Measurements from ENCODE around the gene NOX5. TPM values are rescaled to one million over a fixed set of nuclear protein-coding genes. Genes with fewer than 3 reads are reported as not detected.

NOX5 gene
- total RNA-seq, 2 donors from 2014 or later = not detected

DNA sequence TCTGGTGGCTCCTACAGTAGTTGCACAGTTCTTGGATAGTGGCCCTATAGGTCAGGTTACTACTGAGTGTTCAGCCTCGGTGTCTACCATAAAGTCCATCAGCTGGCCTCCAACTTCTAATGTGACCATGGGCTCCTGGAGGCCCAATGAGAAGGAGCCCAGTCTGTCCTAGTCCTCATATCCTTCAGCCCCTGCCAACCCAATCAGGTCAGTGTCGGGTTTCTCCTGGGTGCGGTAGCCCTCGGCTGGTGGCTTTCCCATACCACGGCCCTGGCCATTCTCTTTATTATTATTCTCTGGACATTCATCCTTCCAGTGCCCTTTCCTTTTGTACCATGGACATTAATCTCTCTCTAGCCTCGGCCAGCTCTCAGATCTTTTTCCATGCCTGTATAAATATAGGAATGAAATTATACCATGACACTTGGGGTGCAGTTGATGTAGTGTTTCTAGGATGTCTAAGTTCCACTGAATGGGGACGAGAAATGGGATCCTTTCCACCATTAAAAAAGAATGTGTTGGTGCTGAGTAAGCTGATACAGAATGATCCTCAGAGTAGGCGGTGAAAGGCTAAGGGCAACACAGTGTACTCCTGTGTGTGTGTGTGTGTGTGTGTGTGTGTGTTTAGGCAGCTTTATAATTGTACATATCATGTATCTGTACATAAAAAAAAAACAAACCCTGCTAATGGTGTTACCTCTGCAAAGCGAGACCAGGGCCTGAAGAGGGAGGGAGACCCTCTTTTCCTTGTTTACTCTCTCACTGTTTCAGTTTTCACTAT, 19.3 kb upstream of the NOX5 start:
- Mint-ChIP-seq H3K4me1 (peaks cover 3% of the 10 kb centered on the region), H3K27ac (no peak overlapping the region), H3K4me3 (no peak overlapping the region), H3K36me3 (ENCODE audit: low read depth) (no peaks in the 10 kb centered on the region), H3K27me3 (peaks cover 48% of the 10 kb centered on the region)
- ATAC-seq (no peak), DNase-seq (no peak)
- H3K9me3 ChIP-seq (ENCODE audit: control insufficient read depth, low read length, poor library complexity, severe bottlenecking) = no peaks in the 10 kb centered on the region

DNA sequence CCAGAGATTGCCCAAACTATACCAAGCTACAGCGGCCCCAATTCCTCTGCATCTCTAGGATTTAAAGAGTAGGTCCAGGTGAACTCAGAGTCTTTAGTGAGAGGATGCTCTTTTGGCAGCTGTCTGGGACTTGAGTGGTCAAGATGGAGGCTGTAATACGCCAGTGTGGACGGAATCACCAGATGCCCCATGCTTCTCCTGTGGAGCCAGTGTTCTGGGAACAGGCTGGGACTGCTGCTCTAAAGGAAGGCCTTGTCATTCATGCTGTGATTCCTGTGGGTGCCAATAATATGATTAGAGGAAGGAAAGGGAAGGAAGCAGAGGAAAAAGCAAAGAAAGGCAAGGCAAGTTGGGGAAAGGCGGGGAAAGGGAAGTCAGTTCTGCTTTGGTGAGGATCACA, 17.4 kb upstream of the NOX5 start:
- DNase-seq = no peak
- Mint-ChIP-seq H3K27me3 (peaks cover 44% of the 10 kb centered on the region), H3K27ac (no peak overlapping the region), H3K4me3 (no peak overlapping the region), H3K4me1 (peaks cover 3% of the 10 kb centered on the region), H3K36me3 (ENCODE audit: low read depth) (no peaks in the 10 kb centered on the region)
- ATAC-seq = no peak
- no peaks in the 10 kb centered on the region for H3K9me3 ChIP-seq (ENCODE audit: control insufficient read depth, low read length, poor library complexity, severe bottlenecking)

- peaks cover 3% of the 10 kb centered on the region for H3K4me1 Mint-ChIP-seq
- no peaks in the 10 kb centered on the region for H3K9me3 ChIP-seq (ENCODE audit: control insufficient read depth, low read length, poor library complexity, severe bottlenecking)
- H3K27ac Mint-ChIP-seq = no peak overlapping the region
- ATAC-seq = no peak
- no peaks in the 10 kb centered on the region for H3K36me3 Mint-ChIP-seq (ENCODE audit: low read depth)
- no peak for DNase-seq
- peaks cover 44% of the 10 kb centered on the region for H3K27me3 Mint-ChIP-seq
- H3K4me3 Mint-ChIP-seq = no peak overlapping the region
These were observed 16.3 kb upstream of the NOX5 start for GRCh38 chr15:68997930-68998777.

DNA sequence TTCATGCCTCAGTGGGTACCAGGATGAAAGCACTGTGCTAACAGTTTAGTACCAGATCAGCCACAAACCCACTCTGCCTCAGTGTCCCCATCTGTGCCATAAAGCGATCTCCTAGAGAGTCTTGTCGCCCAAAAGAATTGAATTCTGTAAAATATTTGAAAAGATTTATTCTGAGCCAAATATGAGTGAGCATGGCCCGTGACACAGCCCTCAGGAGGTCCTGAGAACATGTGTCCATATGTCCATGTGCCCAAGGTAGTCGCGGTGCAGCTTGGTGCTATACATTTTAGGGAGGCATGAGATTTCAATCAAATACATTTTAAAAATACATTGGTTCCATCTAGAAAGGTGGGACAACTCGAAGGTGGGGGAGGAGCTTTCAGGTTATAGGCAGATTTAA, 15.4 kb upstream of the NOX5 start:
- peaks cover 3% of the 10 kb centered on the region for H3K4me1 Mint-ChIP-seq
- ATAC-seq (no peak), DNase-seq (no peak)
- H3K4me3 Mint-ChIP-seq = no peak overlapping the region
- H3K27me3 Mint-ChIP-seq = peaks cover 44% of the 10 kb centered on the region
- H3K27ac Mint-ChIP-seq = no peak overlapping the region
- no peaks in the 10 kb centered on the region for H3K36me3 Mint-ChIP-seq (ENCODE audit: low read depth)
- no peaks in the 10 kb centered on the region for H3K9me3 ChIP-seq (ENCODE audit: control insufficient read depth, low read length, poor library complexity, severe bottlenecking)

- DNase-seq = no peak
- H3K9me3 ChIP-seq (ENCODE audit: control insufficient read depth, low read length, poor library complexity, severe bottlenecking) = peaks cover 4% of the 10 kb centered on the region
- peaks cover 3% of the 10 kb centered on the region for H3K4me1 Mint-ChIP-seq
- H3K27me3 Mint-ChIP-seq = peaks cover 44% of the 10 kb centered on the region
- ATAC-seq = no peak
- no peak overlapping the region for H3K4me3 Mint-ChIP-seq
- no peaks in the 10 kb centered on the region for H3K36me3 Mint-ChIP-seq (ENCODE audit: low read depth)
- H3K27ac Mint-ChIP-seq = no peak overlapping the region
These were observed 14.4 kb upstream of the NOX5 start for GRCh38 chr15:69000091-69000490.

GRCh38 chr15:69000725-69001503, 13.6 kb upstream of the NOX5 start:
- no peak for ATAC-seq
- peaks cover 2% of the 10 kb centered on the region for H3K36me3 Mint-ChIP-seq (ENCODE audit: low read depth)

GRCh38 chr15:69002783-69003182, 11.7 kb upstream of the NOX5 start:
- DNase-seq (no peak), ATAC-seq (no peak)
- H3K4me1 Mint-ChIP-seq = peaks cover 3% of the 10 kb centered on the region
- H3K27ac Mint-ChIP-seq = no peak overlapping the region
- H3K36me3 Mint-ChIP-seq (ENCODE audit: low read depth) = peaks cover 2% of the 10 kb centered on the region
- H3K4me3 Mint-ChIP-seq = no peak overlapping the region
- H3K9me3 ChIP-seq (ENCODE audit: control insufficient read depth, low read length, poor library complexity, severe bottlenecking) = peaks cover 4% of the 10 kb centered on the region
- H3K27me3 Mint-ChIP-seq = peaks cover 27% of the 10 kb centered on the region

More at GRCh38 chr15:69000725-69001503, 13.6 kb upstream of the NOX5 start:
- H3K4me3 Mint-ChIP-seq = no peak overlapping the region
- no peak overlapping the region for H3K27ac Mint-ChIP-seq
- H3K27me3 Mint-ChIP-seq = peaks cover 40% of the 10 kb centered on the region
- H3K4me1 Mint-ChIP-seq = peaks cover 3% of the 10 kb centered on the region
- DNase-seq = no peak
- peaks cover 4% of the 10 kb centered on the region for H3K9me3 ChIP-seq (ENCODE audit: control insufficient read depth, low read length, poor library complexity, severe bottlenecking)

GRCh38 chr15:69004011-69004410, 10.5 kb upstream of the NOX5 start:
- Mint-ChIP-seq H3K27me3 (peaks cover 14% of the 10 kb centered on the region), H3K4me1 (no peaks in the 10 kb centered on the region), H3K36me3 (ENCODE audit: low read depth) (peaks cover 2% of the 10 kb centered on the region), H3K27ac (no peak overlapping the region), H3K4me3 (no peak overlapping the region)
- peaks cover 4% of the 10 kb centered on the region for H3K9me3 ChIP-seq (ENCODE audit: control insufficient read depth, low read length, poor library complexity, severe bottlenecking)
- ATAC-seq (no peak), DNase-seq (no peak)

- peaks cover 4% of the 10 kb centered on the region for H3K9me3 ChIP-seq (ENCODE audit: control insufficient read depth, low read length, poor library complexity, severe bottlenecking)
- Mint-ChIP-seq H3K27ac (no peak overlapping the region), H3K36me3 (ENCODE audit: low read depth) (peaks cover 4% of the 10 kb centered on the region), H3K4me1 (no peaks in the 10 kb centered on the region), H3K27me3 (no peaks in the 10 kb centered on the region), H3K4me3 (no peak overlapping the region)
- DNase-seq = no peak
- ATAC-seq = no peak
These were observed 6.4 kb upstream of the NOX5 start for GRCh38 chr15:69008056-69008455.

DNA sequence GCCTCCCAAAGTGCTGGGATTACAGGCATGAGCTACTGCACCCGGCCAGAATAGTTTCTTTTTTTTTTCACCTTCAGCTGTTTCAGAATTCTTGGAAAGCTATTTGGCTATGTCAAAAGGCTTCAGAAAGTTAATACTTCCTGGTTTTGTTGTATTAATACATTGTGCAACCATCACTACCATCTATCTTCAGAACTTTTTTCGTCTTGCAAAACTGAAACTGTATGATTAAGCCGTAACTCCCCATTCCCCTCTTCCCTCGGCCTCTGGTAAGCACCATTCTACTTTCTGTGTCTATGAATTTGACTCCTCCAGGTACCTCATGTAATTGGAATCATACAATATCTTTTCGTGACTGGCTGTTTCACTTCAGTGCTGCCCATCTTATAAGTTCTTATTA, 5.2 kb upstream of the NOX5 start:
- ATAC-seq (no peak), DNase-seq (no peak)
- Mint-ChIP-seq H3K36me3 (ENCODE audit: low read depth) (peaks cover 4% of the 10 kb centered on the region), H3K27me3 (no peaks in the 10 kb centered on the region), H3K4me3 (no peak overlapping the region), H3K27ac (no peak overlapping the region), H3K4me1 (no peaks in the 10 kb centered on the region)
- H3K9me3 ChIP-seq (ENCODE audit: control insufficient read depth, low read length, poor library complexity, severe bottlenecking) = peaks cover 2% of the 10 kb centered on the region

DNA sequence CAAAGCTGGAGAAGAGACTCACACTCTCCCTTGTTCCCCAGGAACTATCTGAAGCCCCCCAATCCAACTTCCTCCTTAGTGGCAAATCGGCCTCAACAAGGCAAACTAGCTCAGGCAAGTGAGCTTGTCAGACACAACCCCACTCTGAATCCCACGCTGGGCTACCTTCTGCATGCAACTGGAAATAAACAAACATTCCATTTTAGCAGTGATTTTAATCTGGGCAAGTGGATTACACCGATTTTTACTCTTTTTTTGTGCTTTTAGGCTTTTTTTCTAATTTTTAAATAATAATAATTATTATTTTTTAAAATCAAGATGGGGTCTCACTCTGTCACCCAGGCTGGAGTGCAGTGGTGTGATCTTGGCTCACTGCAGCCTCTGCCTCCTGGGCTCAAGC, 2.9 kb upstream of the NOX5 start:
- no peaks in the 10 kb centered on the region for H3K9me3 ChIP-seq (ENCODE audit: control insufficient read depth, low read length, poor library complexity, severe bottlenecking)
- no peaks in the 10 kb centered on the region for H3K4me1 Mint-ChIP-seq
- peaks cover 3% of the 10 kb centered on the region for H3K36me3 Mint-ChIP-seq (ENCODE audit: low read depth)
- H3K27ac Mint-ChIP-seq = no peak overlapping the region
- peaks cover 14% of the 10 kb centered on the region for H3K27me3 Mint-ChIP-seq
- DNase-seq (no peak), ATAC-seq (no peak)
- H3K4me3 Mint-ChIP-seq = no peak overlapping the region

- Mint-ChIP-seq H3K4me3 (no peak overlapping the region), H3K4me1 (no peaks in the 10 kb centered on the region), H3K36me3 (ENCODE audit: low read depth) (peaks cover 3% of the 10 kb centered on the region), H3K27me3 (peaks cover 20% of the 10 kb centered on the region), H3K27ac (no peak overlapping the region)
- H3K9me3 ChIP-seq (ENCODE audit: control insufficient read depth, low read length, poor library complexity, severe bottlenecking) = no peaks in the 10 kb centered on the region
- DNase-seq = no peak
- no peak for ATAC-seq
These were observed 1.6 kb upstream of the NOX5 start for GRCh38 chr15:69012761-69013364.

Measured in T-helper 17 cell (primary cell).